WTC11 (cell line): ENCODE measurements around the gene ALDOC. TPM values are rescaled to one million over a fixed set of nuclear protein-coding genes. Genes with fewer than 3 reads are reported as not detected.

Source experiments
- ATAC-seq: fragments of 200-7000 bp; cut with Tn5 transposase; 2 replicates; pipeline ENCODE4 v1.10.0; 2021; ENCODE audit warnings: mild to moderate bottlenecking, moderate library complexity
- CTCF ChIA-PET: fragments of 300-600 bp; sonication (Branson Sonifier 250); formaldehyde crosslinking; loops from one replicate; lab custom pipeline; 2021; ENCODE audit warnings: antibody characterized with exemption; lab: Charles Lee
- POLR2A ChIA-PET: fragments of 350-600 bp; sonication (Branson Sonifier 250); formaldehyde crosslinking; loops from one replicate; lab custom pipeline; 2021; ENCODE audit warnings: antibody characterized with exemption; lab: Charles Lee
- DNase-seq: peaks from one replicate; pipeline ENCODE4 v3.0.0; 2021; ENCODE audit warnings: low spot score
- H3K27ac Mint-ChIP-seq: 2 replicates; pipeline ENCODE4 v1.8.0; 2021; ENCODE audit warnings: mixed read lengths
- H3K27me3 Mint-ChIP-seq: 2 replicates; pipeline ENCODE4 v1.8.0; 2021; ENCODE audit warnings: low read depth, mild to moderate bottlenecking, moderate library complexity, mixed read lengths
- H3K36me3 Mint-ChIP-seq: 2 replicates; pipeline ENCODE4 v1.8.0; 2021; ENCODE audit warnings: mixed read lengths
- H3K4me1 Mint-ChIP-seq: 2 replicates; pipeline ENCODE4 v1.8.0; 2022; ENCODE audit warnings: mixed read lengths
- H3K4me3 Mint-ChIP-seq: 2 replicates; pipeline ENCODE4 v1.8.0; 2021; ENCODE audit warnings: mild to moderate bottlenecking, moderate library complexity, mixed read lengths
- H3K9me3 Mint-ChIP-seq: 2 replicates; pipeline ENCODE4 v1.8.0; 2021; ENCODE audit warnings: mixed read lengths
- AFF4 ChIP-seq: sonication (generic); formaldehyde crosslinking; IDR thresholded peaks from 2 replicates; pipeline ENCODE4 v1.8.1; 2023; ENCODE audit warnings: mild to moderate bottlenecking, missing genetic modification reagents, borderline replicate concordance
- AR ChIP-seq: fragments of 250-450 bp; sonication (Bioruptor Pico); IDR thresholded peaks from 2 replicates; pipeline ENCODE4 v1.9.0; 2021; ENCODE audit warnings: mild to moderate bottlenecking
- CREB1 ChIP-seq: sonication (generic); formaldehyde crosslinking; IDR thresholded peaks from 2 replicates; pipeline ENCODE4 v1.8.0; 2023; ENCODE audit warnings: mild to moderate bottlenecking, missing genetic modification reagents
- CREM ChIP-seq: sonication (generic); formaldehyde crosslinking; IDR thresholded peaks from 2 replicates; pipeline ENCODE4 v1.8.1; 2022; ENCODE audit warnings: mild to moderate bottlenecking, missing genetic modification reagents, moderate library complexity
- E2F5 ChIP-seq: sonication (generic); formaldehyde crosslinking; IDR thresholded peaks from 2 replicates; pipeline ENCODE4 v1.8.1; 2022; ENCODE audit warnings: mild to moderate bottlenecking, moderate library complexity, missing genetic modification reagents
- ESRRA ChIP-seq: sonication (generic); formaldehyde crosslinking; IDR thresholded peaks from 2 replicates; pipeline ENCODE4 v1.8.1; 2022; ENCODE audit warnings: mild to moderate bottlenecking, missing genetic modification reagents, borderline replicate concordance
- FOXP1 ChIP-seq: sonication (generic); formaldehyde crosslinking; IDR thresholded peaks from 2 replicates; pipeline ENCODE4 v1.8.0; 2022; ENCODE audit warnings: missing genetic modification reagents, mild to moderate bottlenecking, moderate library complexity, borderline replicate concordance
- GABPB1 ChIP-seq: sonication (generic); formaldehyde crosslinking; IDR thresholded peaks from 2 replicates; pipeline ENCODE4 v1.8.1; 2023; ENCODE audit warnings: mild to moderate bottlenecking, missing genetic modification reagents
- GTF2I ChIP-seq: fragments of 250-450 bp; sonication (Bioruptor Pico); conservative IDR thresholded peaks from 2 replicates; pipeline ENCODE4 v1.4.0; 2021; ENCODE audit warnings: mild to moderate bottlenecking
- JUN ChIP-seq: sonication (generic); formaldehyde crosslinking; IDR thresholded peaks from 2 replicates; pipeline ENCODE4 v1.8.0; 2023; ENCODE audit warnings: mild to moderate bottlenecking, missing genetic modification reagents
- KAT7 ChIP-seq: sonication (generic); formaldehyde crosslinking; IDR thresholded peaks from 2 replicates; pipeline ENCODE4 v1.8.1; 2023; ENCODE audit warnings: missing genetic modification reagents, mild to moderate bottlenecking, borderline replicate concordance
- MXD4 ChIP-seq: fragments of 250-450 bp; sonication (Bioruptor Pico); IDR thresholded peaks from 2 replicates; pipeline ENCODE4 v1.8.0; 2021; ENCODE audit warnings: mild to moderate bottlenecking, moderate library complexity, borderline replicate concordance
- NFATC4 ChIP-seq: fragments of 250-450 bp; sonication (Bioruptor Pico); IDR thresholded peaks from 2 replicates; pipeline ENCODE4 v1.9.0; 2021; ENCODE audit warnings: mild to moderate bottlenecking
- OVOL2 ChIP-seq: fragments of 250-450 bp; sonication (Bioruptor Pico); IDR thresholded peaks from 2 replicates; pipeline ENCODE4 v1.9.0; 2021; ENCODE audit warnings: mild to moderate bottlenecking, borderline replicate concordance
- PREB ChIP-seq: sonication (generic); formaldehyde crosslinking; IDR thresholded peaks from 2 replicates; pipeline ENCODE4 v1.8.1; 2022; ENCODE audit warnings: mild to moderate bottlenecking, missing genetic modification reagents, moderate library complexity, borderline replicate concordance
- SP1 ChIP-seq: sonication (generic); formaldehyde crosslinking; conservative IDR thresholded peaks from 2 replicates; pipeline ENCODE4 v1.8.1; 2022; ENCODE audit warnings: missing genetic modification reagents
- ZNF317 ChIP-seq: sonication (generic); formaldehyde crosslinking; IDR thresholded peaks from 2 replicates; pipeline ENCODE4 v1.8.1; 2023; ENCODE audit warnings: low read depth, mild to moderate bottlenecking, moderate library complexity, missing genetic modification reagents, borderline replicate concordance
- total RNA-seq: library from RNA; stranded (reverse); gene quantifications from 3 replicates; pipeline ENCODE4 v1.2.3, GENCODE V29; 2021
- TF ChIP-seq, protein P1 (sequence below): sonication (generic); formaldehyde crosslinking; IDR thresholded peaks from 2 replicates; pipeline ENCODE4 v1.8.1; 2023; ENCODE audit warnings: mild to moderate bottlenecking, missing genetic modification reagents, moderate library complexity
- TF ChIP-seq, protein P2 (sequence below): fragments of 200-600 bp; IDR thresholded peaks from 2 replicates; pipeline ENCODE4 v1.8.0; 2022; ENCODE audit warnings: antibody characterized with exemption
- TF ChIP-seq, protein P3 (sequence below): fragments of 250-450 bp; sonication (Bioruptor Pico); IDR thresholded peaks from 2 replicates; pipeline ENCODE4 v2.1.2; 2022; ENCODE audit warnings: mild to moderate bottlenecking, moderate library complexity

The ALDOC gene
- total RNA-seq, 1 experiment from 2014 or later, result 73.5 TPM

DNA sequence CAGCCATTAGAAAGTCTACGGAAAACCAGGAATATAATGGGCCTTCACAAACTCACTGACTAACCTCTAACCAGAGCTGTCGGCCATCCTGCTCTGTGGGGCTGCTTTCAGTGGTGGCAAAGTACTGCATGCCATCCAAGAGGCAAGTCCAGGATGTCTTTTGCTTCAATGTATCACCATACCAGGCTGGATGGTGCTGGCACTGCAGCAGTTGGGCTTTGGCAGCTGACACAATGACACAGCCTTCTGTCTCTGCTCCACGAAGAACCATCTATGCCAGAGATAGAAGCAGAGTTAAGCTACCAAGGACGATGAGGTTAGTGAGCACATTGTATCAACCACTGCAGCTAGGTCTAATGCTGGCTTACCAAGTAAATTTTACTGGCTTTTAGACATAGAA is 47.0 kb upstream of the ALDOC start (continued):
- TF ChIP-seq KAT7, result no peak
- no peak for TF ChIP-seq GTF2I (CRISPR knock-in tag)
- TF ChIP-seq, protein P1, sequence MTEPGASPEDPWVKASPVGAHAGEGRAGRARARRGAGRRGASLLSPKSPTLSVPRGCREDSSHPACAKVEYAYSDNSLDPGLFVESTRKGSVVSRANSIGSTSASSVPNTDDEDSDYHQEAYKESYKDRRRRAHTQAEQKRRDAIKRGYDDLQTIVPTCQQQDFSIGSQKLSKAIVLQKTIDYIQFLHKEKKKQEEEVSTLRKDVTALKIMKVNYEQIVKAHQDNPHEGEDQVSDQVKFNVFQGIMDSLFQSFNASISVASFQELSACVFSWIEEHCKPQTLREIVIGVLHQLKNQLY, result no peak
- no peak for TF ChIP-seq NFATC4
- TF ChIP-seq CREB1, result no peak

DNA sequence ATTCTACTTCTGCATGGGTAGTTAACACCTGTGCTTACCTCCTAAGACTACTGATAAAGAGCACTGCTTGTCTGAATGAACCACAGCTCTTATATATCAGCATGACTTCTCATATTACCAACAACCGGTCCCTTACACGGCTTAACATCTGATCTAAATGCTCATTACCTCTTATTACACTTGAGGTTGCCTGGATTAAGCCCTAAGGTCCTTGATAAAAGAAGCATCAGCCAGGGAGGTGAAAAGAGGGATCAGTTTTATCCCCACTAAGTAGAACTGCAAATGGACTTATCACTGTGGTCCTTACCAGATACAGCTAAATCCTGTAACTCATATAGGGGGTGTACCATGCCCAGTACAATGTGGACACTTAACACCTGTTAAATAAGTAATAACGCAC is 45.5 kb upstream of the ALDOC start:
- H3K36me3 Mint-ChIP-seq, result peaks cover 90% of the 10 kb centered on the region
- ChIA-PET POLR2A (no interaction called here), CTCF (no interaction called here)
- no peaks in the 10 kb centered on the region for H3K9me3 Mint-ChIP-seq
- H3K27me3 Mint-ChIP-seq, result no peaks in the 10 kb centered on the region
- no peak overlapping the region for H3K27ac Mint-ChIP-seq
- no peaks in the 10 kb centered on the region for H3K4me1 Mint-ChIP-seq
- ATAC-seq (no peak), DNase-seq (no peak)
- H3K4me3 Mint-ChIP-seq, result no peak overlapping the region
- TF ChIP-seq PREB (no peak), GABPB1 (CRISPR knock-in tag) (no peak), OVOL2 (no peak), AFF4 (CRISPR knock-in tag) (no peak), MXD4 (CRISPR knock-in tag) (no peak), JUN (CRISPR knock-in tag) (no peak), CREM (CRISPR knock-in tag) (no peak), ESRRA (no peak)
- TF ChIP-seq, protein P2, sequence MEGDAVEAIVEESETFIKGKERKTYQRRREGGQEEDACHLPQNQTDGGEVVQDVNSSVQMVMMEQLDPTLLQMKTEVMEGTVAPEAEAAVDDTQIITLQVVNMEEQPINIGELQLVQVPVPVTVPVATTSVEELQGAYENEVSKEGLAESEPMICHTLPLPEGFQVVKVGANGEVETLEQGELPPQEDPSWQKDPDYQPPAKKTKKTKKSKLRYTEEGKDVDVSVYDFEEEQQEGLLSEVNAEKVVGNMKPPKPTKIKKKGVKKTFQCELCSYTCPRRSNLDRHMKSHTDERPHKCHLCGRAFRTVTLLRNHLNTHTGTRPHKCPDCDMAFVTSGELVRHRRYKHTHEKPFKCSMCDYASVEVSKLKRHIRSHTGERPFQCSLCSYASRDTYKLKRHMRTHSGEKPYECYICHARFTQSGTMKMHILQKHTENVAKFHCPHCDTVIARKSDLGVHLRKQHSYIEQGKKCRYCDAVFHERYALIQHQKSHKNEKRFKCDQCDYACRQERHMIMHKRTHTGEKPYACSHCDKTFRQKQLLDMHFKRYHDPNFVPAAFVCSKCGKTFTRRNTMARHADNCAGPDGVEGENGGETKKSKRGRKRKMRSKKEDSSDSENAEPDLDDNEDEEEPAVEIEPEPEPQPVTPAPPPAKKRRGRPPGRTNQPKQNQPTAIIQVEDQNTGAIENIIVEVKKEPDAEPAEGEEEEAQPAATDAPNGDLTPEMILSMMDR, result no peak
- TF ChIP-seq, protein P3, sequence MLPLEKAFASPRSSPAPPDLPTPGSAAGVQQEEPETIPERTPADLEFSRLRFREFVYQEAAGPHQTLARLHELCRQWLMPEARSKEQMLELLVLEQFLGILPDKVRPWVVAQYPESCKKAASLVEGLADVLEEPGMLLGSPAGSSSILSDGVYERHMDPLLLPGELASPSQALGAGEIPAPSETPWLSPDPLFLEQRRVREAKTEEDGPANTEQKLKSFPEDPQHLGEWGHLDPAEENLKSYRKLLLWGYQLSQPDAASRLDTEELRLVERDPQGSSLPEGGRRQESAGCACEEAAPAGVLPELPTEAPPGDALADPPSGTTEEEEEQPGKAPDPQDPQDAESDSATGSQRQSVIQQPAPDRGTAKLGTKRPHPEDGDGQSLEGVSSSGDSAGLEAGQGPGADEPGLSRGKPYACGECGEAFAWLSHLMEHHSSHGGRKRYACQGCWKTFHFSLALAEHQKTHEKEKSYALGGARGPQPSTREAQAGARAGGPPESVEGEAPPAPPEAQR (CRISPR knock-in tag), result no peak
- TF ChIP-seq, protein P1, result no peak

DNA sequence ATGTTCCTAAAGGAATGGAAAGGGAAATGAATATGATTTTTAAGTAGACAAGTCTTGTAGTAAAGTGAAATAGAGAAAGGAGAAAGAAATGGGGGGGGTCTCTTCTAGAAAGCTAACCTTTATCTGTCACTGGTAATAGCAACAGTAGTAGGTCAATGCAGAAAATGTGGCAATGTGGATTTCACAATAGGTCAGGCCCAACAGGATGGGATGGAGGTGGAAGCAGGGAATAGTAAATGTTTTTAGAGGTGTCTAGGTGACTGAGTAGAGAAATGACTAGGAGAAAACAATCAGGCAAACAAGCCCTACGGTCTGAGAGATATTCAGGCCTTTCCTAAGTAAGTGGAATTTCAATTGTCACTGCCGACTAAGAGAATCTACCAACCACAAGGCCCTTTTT is 43.3 kb upstream of the ALDOC start:
- H3K27me3 Mint-ChIP-seq, result no peaks in the 10 kb centered on the region
- no peaks in the 10 kb centered on the region for H3K4me1 Mint-ChIP-seq
- no peak overlapping the region for H3K4me3 Mint-ChIP-seq
- DNase-seq (no peak), ATAC-seq (no peak)
- peaks cover 93% of the 10 kb centered on the region for H3K36me3 Mint-ChIP-seq
- POLR2A ChIA-PET, result interaction anchor here (0.9 kb wide), 1 partner anchor 25 kb away, joined by 4 read pairs; the partner anchor contains the start of gene BLTP2
- no peak overlapping the region for H3K27ac Mint-ChIP-seq
- CTCF ChIA-PET, result no interaction called here
- no peaks in the 10 kb centered on the region for H3K9me3 Mint-ChIP-seq
- TF ChIP-seq SP1 (no peak), AR (no peak), JUN (CRISPR knock-in tag) (no peak), FOXP1 (CRISPR knock-in tag) (no peak), E2F5 (CRISPR knock-in tag) (no peak), ZNF317 (CRISPR knock-in tag) (no peak)
